NCI-H510A treated with DMSO at 0.1 percent for 48 hours (cell line): Measurements from ENCODE around the gene EIF4EBP2.
A peak's percentile ranks its signal among the peaks of the same experiment; 100 is the strongest.

Experiments used
- DNase-seq: peaks from one replicate; lab custom pipeline; 2025; lab: John Stamatoyannopoulos, UW

EIF4EBP2 gene

GRCh38 chr10:70378122-70378521 lies 25.8 kb upstream of the EIF4EBP2 start:
- DNase-seq: peak; percentile 67

- DNase-seq: no peak
Observed at GRCh38 chr10:70379581-70380176, 24.3 kb upstream of the EIF4EBP2 start.

- DNase-seq: no peak
Observed at GRCh38 chr10:70380350-70381135, 23.4 kb upstream of the EIF4EBP2 start.

GRCh38 chr10:70381471-70382421 lies 22.2 kb upstream of the EIF4EBP2 start:
- DNase-seq: peak; percentile 50

- DNase-seq: no peak
Observed at GRCh38 chr10:70391654-70392053, 12.3 kb upstream of the EIF4EBP2 start.

- DNase-seq: no peak
Observed at GRCh38 chr10:70396140-70396539, 7.8 kb upstream of the EIF4EBP2 start.

- DNase-seq: no peak
Observed at GRCh38 chr10:70399177-70399576, 4.8 kb upstream of the EIF4EBP2 start.

- DNase-seq: peak; percentile 70
Observed at GRCh38 chr10:70403483-70404035, 386 bp upstream of the EIF4EBP2 start.

- no peak for DNase-seq
Observed at GRCh38 chr10:70404787-70405036, 767 bp downstream of the EIF4EBP2 start.

- peak; percentile 23 for DNase-seq
Observed at GRCh38 chr10:70405037-70405824, 1.3 kb downstream of the EIF4EBP2 start.

- DNase-seq: no peak
Observed at GRCh38 chr10:70409772-70410171, 5.8 kb downstream of the EIF4EBP2 start.

GRCh38 chr10:70410608-70411007 lies 6.7 kb downstream of the EIF4EBP2 start:
- no peak for DNase-seq

GRCh38 chr10:70412356-70412755 lies 8.4 kb downstream of the EIF4EBP2 start:
- no peak for DNase-seq

GRCh38 chr10:70417568-70417967 lies 13.6 kb downstream of the EIF4EBP2 start:
- no peak for DNase-seq

GRCh38 chr10:70418229-70418628 lies 14.3 kb downstream of the EIF4EBP2 start:
- no peak for DNase-seq

GRCh38 chr10:70418713-70419112 lies 14.8 kb downstream of the EIF4EBP2 start:
- DNase-seq: no peak

- no peak for DNase-seq
Observed at GRCh38 chr10:70424320-70424719, 20.4 kb downstream of the EIF4EBP2 start.

GRCh38 chr10:70425096-70425495 lies 21.2 kb downstream of the EIF4EBP2 start:
- DNase-seq: no peak

- DNase-seq: no peak
Observed at GRCh38 chr10:70426823-70427222, 22.9 kb downstream of the EIF4EBP2 start.

- DNase-seq: no peak
Observed at GRCh38 chr10:70430493-70431445, 26.8 kb downstream of the EIF4EBP2 start.

GRCh38 chr10:70432101-70432500 lies 28.2 kb downstream of the EIF4EBP2 start:
- no peak for DNase-seq
